ENCODE measurements around the gene GGTLC2.
"Not testable (repeated sequence)": the region's sequence is repeated elsewhere in the genome, so short reads cannot be mapped to it uniquely, and the experiment has no call there.

GRCh38 chr22:22650398-22650797 is 6.0 kb downstream of the GGTLC2 start:
- not testable (repeated sequence) for TF ChIP-seq POLR2AphosphoS5 (IDR thresholded peaks at IDR 0.05; ENCODE audit: low read depth, low read length)
- TF ChIP-seq, protein P1, sequence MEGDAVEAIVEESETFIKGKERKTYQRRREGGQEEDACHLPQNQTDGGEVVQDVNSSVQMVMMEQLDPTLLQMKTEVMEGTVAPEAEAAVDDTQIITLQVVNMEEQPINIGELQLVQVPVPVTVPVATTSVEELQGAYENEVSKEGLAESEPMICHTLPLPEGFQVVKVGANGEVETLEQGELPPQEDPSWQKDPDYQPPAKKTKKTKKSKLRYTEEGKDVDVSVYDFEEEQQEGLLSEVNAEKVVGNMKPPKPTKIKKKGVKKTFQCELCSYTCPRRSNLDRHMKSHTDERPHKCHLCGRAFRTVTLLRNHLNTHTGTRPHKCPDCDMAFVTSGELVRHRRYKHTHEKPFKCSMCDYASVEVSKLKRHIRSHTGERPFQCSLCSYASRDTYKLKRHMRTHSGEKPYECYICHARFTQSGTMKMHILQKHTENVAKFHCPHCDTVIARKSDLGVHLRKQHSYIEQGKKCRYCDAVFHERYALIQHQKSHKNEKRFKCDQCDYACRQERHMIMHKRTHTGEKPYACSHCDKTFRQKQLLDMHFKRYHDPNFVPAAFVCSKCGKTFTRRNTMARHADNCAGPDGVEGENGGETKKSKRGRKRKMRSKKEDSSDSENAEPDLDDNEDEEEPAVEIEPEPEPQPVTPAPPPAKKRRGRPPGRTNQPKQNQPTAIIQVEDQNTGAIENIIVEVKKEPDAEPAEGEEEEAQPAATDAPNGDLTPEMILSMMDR (IDR thresholded peaks at IDR 0.05): not testable (repeated sequence)
- TF ChIP-seq, protein P2, sequence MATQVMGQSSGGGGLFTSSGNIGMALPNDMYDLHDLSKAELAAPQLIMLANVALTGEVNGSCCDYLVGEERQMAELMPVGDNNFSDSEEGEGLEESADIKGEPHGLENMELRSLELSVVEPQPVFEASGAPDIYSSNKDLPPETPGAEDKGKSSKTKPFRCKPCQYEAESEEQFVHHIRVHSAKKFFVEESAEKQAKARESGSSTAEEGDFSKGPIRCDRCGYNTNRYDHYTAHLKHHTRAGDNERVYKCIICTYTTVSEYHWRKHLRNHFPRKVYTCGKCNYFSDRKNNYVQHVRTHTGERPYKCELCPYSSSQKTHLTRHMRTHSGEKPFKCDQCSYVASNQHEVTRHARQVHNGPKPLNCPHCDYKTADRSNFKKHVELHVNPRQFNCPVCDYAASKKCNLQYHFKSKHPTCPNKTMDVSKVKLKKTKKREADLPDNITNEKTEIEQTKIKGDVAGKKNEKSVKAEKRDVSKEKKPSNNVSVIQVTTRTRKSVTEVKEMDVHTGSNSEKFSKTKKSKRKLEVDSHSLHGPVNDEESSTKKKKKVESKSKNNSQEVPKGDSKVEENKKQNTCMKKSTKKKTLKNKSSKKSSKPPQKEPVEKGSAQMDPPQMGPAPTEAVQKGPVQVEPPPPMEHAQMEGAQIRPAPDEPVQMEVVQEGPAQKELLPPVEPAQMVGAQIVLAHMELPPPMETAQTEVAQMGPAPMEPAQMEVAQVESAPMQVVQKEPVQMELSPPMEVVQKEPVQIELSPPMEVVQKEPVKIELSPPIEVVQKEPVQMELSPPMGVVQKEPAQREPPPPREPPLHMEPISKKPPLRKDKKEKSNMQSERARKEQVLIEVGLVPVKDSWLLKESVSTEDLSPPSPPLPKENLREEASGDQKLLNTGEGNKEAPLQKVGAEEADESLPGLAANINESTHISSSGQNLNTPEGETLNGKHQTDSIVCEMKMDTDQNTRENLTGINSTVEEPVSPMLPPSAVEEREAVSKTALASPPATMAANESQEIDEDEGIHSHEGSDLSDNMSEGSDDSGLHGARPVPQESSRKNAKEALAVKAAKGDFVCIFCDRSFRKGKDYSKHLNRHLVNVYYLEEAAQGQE (IDR thresholded peaks at IDR 0.05; ENCODE audit: insufficient read depth in 1 of 2, low read depth in 2 of 2, low read length in 1 of 2): not testable (repeated sequence)

Data from Panc1 (cell line).